Effector memory CD4-positive, alpha-beta T cell (primary cell): ENCODE results near the gene TGM1.

Source experiments
- DNase-seq, 3 donors: peaks; one replicate each; pipeline ENCODE4 v3.0.0-alpha.2; 2020
- H3K27ac ChIP-seq: 2 replicates; pipeline ENCODE4 v1.7.0; 2013; ENCODE audit warnings: mild to moderate bottlenecking, low read length, moderate library complexity; ENCODE audit not compliant: insufficient read depth, poor library complexity, severe bottlenecking
- H3K27me3 ChIP-seq: replicated peaks from 2 replicates; pipeline ENCODE4 v1.7.0; 2013; ENCODE audit warnings: mild to moderate bottlenecking, low read length; ENCODE audit not compliant: insufficient read depth, control insufficient read depth, poor library complexity, severe bottlenecking
- H3K36me3 ChIP-seq: 2 replicates; pipeline ENCODE4 v1.7.0; 2013; ENCODE audit warnings: mild to moderate bottlenecking, low read length, moderate library complexity; ENCODE audit not compliant: control insufficient read depth, insufficient read depth
- H3K4me1 ChIP-seq: 2 replicates; pipeline ENCODE4 v1.7.0; 2013; ENCODE audit warnings: low read length, mild to moderate bottlenecking; ENCODE audit not compliant: control insufficient read depth, insufficient read depth, poor library complexity, severe bottlenecking
- H3K4me3 ChIP-seq: 2 replicates; pipeline ENCODE4 v1.7.0; 2013; ENCODE audit warnings: low read length, low read depth, mild to moderate bottlenecking; ENCODE audit not compliant: insufficient read depth, poor library complexity, severe bottlenecking
- H3K9me3 ChIP-seq: 2 replicates; pipeline ENCODE4 v1.7.0; 2013; ENCODE audit warnings: mild to moderate bottlenecking, low read length, moderate library complexity; ENCODE audit not compliant: control insufficient read depth

Gene TGM1

DNA sequence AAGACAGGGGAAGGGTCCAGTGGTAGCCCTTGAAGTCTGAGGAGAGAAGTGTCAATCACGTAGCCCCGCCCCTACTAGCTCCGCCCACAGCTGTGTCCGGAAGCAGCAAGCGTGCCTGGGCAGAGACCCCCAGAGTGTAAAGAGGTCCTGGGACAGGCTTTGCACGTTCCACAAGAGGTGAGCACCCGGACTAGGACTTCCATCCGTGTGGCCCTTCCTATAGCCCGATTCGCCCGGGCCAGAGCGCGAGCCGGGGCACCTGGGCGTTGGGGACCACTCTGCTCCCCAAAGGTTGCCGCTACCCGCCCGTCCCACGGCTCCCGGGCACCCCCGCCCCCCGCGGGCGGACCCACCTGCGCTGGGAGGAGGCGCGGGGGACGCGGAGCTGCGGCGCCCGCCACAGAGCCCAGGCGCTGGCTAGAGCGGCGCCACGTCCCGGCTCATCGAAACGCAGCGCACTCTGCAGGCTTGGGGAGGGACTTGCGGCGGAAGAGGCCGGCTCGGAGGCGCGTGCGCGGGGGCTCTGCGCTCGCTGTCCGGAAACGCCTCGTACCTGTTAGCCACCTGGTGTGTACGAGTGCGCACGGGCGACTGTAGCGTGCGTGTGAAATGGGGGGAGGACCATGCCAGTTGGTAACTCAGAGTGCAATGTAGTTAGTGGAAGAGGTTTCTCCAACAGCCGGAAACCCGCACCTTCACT lies 8.3 kb upstream of the TGM1 start, which contains the start of gene RABGGTA:
RABGGTA (minus strand) TSS at position 464 of the 700 bp plus-strand sequence. CDS start 482 bp downstream, outside the sequence.
- H3K36me3 ChIP-seq, result peaks cover 26% of the 10 kb centered on the region
- peak; percentile 86 to 87 (median 86) for DNase-seq
- peak within 1 kb of the TSS; percentile 89 for H3K27ac ChIP-seq
- H3K27me3 ChIP-seq, result no peaks in the 10 kb centered on the region
- peaks cover 25% of the 10 kb centered on the region for H3K4me1 ChIP-seq
- H3K4me3 ChIP-seq, result peak within 1 kb of the TSS; percentile 76
- no peaks in the 10 kb centered on the region for H3K9me3 ChIP-seq

DNA sequence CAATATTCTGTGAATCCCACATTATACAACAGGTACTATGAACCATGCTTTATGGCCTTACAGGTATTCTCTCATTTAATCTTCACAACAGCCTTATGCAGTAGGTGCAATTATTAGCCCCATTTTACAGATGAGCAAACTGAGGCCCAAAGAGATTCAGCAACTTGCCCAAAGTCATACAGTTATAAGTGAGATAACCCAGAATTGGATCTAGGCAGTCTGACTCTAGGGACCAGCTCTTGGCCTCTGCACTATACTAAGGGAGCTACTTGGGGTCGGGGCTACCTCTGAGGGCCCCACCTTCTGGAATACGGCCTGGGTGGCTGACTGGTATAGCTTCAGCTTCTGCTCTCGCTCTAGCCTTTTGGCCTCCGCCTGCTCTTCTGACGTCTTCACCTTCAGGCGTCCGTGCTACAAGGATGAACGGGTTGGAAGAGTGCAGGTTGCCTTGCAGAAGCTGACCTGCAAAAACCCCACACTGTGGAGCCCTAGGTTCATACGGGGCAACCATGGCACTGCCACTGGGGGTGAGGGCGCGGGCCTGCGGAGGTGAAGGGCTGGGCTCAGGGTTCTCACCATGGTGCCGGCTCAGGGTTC lies 7.7 kb upstream of the TGM1 start:
- Histone ChIP-seq H3K27ac (peak overlapping the region; percentile 89), H3K36me3 (peaks cover 32% of the 10 kb centered on the region), H3K4me1 (peaks cover 25% of the 10 kb centered on the region), H3K4me3 (peak overlapping the region; percentile 76), H3K27me3 (no peaks in the 10 kb centered on the region), H3K9me3 (no peaks in the 10 kb centered on the region)
- no peak for DNase-seq

DNA sequence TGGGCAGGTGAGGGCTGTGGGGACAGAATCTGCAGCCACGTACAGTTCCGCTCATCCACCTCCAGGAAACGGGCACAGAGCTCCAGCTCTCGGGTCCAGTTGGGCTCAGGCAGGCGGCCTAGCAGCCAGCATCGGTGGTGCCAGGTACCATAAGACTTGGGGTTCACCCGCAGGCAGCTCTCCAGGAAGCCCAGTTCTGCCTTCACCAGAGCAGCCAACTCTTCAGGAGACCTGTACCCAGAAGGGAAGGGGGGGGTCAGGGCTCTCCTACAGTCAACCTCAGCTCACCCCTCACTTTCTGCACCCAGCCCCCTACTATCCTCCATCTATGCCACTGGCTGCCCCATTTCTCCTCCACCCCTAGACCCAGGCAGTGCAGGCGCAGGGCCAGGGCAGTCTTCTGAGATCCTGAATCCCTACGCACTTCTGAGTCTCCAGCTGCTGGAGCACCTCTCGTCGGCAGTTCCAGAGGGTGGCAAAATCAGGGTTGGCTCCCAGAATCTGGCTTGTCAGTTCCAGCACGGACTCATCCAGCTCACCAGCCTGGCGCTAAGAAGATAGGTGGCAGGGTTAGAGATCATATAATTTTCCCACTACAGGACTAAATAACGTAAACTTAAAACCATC lies 7.0 kb upstream of the TGM1 start:
- Histone ChIP-seq H3K36me3 (peaks cover 35% of the 10 kb centered on the region), H3K27ac (no peak overlapping the region), H3K27me3 (no peaks in the 10 kb centered on the region), H3K4me1 (peaks cover 25% of the 10 kb centered on the region), H3K4me3 (no peak overlapping the region), H3K9me3 (no peaks in the 10 kb centered on the region)
- DNase-seq, result no peak

DNA sequence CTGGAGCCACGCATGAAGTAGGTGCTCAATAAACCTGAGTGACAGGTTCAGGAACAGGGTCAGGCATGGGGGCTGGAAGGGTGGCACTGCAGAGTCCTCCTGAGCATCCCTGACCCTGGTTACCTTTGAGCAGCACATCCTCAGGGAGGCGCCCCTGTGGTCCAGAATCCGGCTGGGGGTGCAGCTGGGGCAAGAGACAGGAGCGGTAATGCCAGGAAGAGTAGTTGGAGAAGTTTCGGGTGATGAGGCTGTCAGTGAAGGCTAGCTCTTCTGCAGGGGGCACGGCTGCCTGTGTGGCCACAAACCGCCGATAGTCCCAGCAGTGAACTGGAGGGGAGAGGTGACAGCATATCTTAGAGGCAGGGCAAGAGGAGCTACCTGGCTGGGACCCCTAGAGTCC lies 6.4 kb upstream of the TGM1 start:
- Histone ChIP-seq H3K27me3 (no peaks in the 10 kb centered on the region), H3K4me3 (no peak overlapping the region), H3K27ac (no peak overlapping the region), H3K9me3 (no peaks in the 10 kb centered on the region), H3K36me3 (peaks cover 35% of the 10 kb centered on the region), H3K4me1 (peaks cover 25% of the 10 kb centered on the region)
- no peak for DNase-seq

DNA sequence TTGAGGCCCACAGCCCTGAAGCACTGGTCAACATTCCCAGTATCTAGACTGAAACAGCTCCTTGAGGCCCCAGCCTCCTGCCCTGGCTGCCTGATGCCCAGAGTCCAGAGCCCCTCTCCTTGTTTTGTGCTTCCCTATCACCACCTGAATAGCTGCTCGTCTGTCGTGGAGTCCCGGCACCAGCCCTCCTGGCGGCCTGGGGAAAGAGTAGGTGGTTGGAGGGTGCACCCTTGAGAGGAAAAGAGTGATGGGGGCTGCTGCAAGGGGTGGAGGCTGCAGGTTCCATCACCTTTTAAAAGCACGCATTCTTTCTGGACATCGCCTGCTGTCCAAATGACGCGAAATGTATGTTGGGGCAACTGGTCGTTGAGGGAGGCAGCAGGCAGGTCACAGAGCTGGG lies 5.2 kb upstream of the TGM1 start:
- H3K36me3 ChIP-seq, result peaks cover 35% of the 10 kb centered on the region
- peaks cover 18% of the 10 kb centered on the region for H3K4me1 ChIP-seq
- H3K4me3 ChIP-seq, result no peak overlapping the region
- H3K27ac ChIP-seq, result no peak overlapping the region
- no peaks in the 10 kb centered on the region for H3K9me3 ChIP-seq
- H3K27me3 ChIP-seq, result no peaks in the 10 kb centered on the region
- no peak for DNase-seq

DNA sequence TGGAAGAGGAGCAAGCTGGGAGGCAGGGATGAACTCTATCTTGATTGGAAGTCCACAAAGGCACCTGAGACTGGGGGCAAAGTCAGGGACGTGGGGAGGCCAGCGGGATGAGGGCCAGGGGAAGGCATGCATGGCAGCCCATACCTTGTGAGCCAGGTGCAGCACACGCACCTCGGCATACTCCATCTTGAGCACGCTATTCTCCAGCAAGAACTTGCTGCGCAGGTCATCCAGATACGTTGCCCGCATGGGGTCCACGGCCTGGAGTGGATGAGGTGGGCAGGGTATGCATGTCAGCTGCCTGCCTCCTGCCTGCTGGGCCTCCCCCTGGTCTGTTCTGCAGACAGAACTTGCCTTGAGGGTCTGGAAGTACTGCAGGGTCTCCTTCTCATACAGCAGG lies 4.5 kb upstream of the TGM1 start:
- Histone ChIP-seq H3K4me3 (no peak overlapping the region), H3K36me3 (peaks cover 35% of the 10 kb centered on the region), H3K27me3 (no peaks in the 10 kb centered on the region), H3K27ac (no peak overlapping the region), H3K9me3 (no peaks in the 10 kb centered on the region), H3K4me1 (peaks cover 17% of the 10 kb centered on the region)
- no peak for DNase-seq

DNA sequence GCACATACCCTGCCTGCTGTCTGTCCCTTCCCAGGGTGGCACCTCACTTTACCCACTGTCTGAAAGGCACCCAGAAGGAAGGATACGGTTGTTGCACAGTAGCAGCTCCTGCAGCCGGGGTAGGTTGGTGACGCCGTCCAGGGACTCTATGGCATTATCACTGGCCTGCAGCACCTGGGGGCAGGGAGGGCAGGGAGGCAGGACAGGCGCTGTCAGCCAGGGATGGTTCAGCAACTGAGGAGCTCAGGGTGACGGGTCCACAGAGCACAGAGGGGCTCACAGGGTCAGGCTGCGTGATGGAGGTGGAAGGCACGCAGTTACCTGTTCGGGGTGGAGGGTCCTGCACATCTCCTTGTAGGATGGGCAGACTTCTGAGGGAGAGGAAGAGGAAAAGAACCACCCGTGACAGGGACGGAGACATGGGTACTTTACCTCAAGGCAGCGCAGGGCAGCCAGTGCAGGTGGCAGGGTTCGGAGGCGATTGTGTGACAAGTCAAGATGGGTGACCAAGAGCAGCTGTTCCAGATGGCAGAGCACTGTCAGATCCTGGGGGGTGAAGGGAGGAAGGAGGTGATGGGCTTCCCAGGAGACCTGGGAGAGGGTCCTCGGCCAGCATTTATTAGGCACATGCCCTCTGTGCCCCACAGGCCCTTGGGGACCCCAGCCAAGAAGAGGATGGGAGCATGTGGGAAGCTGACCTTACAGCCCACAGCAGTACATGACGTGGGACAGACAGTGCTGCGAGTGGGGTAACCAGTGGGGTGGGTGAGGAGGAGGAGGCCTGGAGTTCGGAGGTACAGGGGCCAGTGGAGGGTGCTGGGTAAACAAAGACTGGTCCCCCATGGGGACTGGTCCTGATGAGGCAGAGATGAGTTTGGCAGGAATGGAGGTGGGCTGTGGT lies 3.6 kb upstream of the TGM1 start:
- no peak for DNase-seq
- H3K4me1 ChIP-seq, result peaks cover 9% of the 10 kb centered on the region
- H3K27ac ChIP-seq, result no peak overlapping the region
- H3K27me3 ChIP-seq, result no peaks in the 10 kb centered on the region
- H3K36me3 ChIP-seq, result peaks cover 35% of the 10 kb centered on the region
- no peaks in the 10 kb centered on the region for H3K9me3 ChIP-seq
- H3K4me3 ChIP-seq, result no peak overlapping the region

DNA sequence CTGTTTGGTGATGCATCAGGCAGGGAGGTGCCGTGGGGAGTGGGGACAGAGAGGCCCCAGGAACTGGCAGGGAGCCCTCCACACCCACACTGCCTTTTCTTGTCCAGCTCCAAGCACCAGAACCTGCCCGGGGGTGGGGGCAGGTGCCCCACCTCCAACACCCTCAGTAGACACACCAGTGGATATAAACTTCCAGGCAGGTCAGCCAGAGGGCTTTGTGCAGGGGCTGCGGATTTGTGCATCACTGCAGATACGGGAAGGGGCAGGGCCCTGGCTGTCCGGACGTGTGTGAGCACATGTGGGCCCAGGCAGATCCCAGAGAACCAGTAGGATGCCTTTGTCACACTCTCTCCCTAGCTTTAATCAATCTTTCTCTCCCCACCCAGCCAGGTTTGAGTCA lies 1.3 kb upstream of the TGM1 start:
- Histone ChIP-seq H3K27me3 (no peaks in the 10 kb centered on the region), H3K9me3 (no peaks in the 10 kb centered on the region), H3K27ac (no peak overlapping the region), H3K4me3 (no peak overlapping the region), H3K36me3 (peaks cover 37% of the 10 kb centered on the region), H3K4me1 (no peaks in the 10 kb centered on the region)
- no peak for DNase-seq

DNA sequence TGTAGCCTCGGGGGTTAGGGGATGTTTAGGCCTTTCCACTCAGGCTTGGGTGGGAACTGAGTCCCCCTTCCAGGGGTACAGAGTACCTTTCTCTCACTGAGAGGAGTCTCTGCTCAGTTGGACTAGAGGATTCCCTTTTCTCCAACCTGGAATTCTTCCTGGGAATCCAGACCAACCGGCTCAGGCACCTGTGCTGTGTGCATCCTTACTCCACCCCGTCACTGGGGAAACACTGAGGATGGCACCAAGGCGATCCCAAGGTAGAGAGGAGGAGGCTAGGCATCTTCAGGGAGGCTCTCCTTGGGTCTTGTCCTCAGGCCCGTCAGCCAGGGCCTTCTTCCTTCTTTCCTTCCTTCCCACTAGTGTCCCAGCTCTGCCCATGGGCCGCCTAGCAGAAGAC lies 871 bp upstream of the TGM1 start:
- Histone ChIP-seq H3K4me1 (no peaks in the 10 kb centered on the region), H3K4me3 (no peak overlapping the region), H3K36me3 (peaks cover 36% of the 10 kb centered on the region), H3K27me3 (no peaks in the 10 kb centered on the region), H3K27ac (no peak overlapping the region), H3K9me3 (no peaks in the 10 kb centered on the region)
- DNase-seq, result no peak
